G401.6 (cell line): ENCODE data around the gene ZFYVE21.

Experiments used
- FAIRE-seq: peaks from 2 replicates; lab custom pipeline; 2012; peaks lifted over from hg19 to GRCh38; lab: Jason Lieb, UNC

Gene ZFYVE21

GRCh38 chr14:103692159-103692558 is 23.5 kb upstream of the ZFYVE21 start:
- FAIRE-seq: no peak

- no peak for FAIRE-seq
These were observed 22.7 kb upstream of the ZFYVE21 start for GRCh38 chr14:103692871-103693270.

DNA sequence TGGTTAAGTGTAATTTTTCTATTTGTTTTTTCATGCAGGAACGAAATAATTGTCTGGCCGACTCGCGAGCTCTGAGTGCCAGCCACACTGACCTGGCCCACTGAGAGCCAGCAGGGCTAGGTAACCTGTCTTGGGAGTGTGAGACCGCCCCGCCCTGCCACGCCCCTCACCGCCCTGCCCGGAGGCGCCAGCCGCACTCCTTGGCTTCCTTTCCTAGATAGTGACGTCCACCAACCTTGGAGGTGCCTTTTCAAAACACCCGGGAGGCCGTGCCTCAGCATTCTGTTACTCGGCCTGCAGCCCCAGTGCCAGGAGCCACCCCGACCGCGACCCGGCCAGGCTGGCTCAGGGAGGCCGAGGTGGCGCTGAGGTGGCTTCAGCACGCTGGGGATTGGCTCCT is 22.1 kb upstream of the ZFYVE21 start:
- FAIRE-seq: no peak

DNA sequence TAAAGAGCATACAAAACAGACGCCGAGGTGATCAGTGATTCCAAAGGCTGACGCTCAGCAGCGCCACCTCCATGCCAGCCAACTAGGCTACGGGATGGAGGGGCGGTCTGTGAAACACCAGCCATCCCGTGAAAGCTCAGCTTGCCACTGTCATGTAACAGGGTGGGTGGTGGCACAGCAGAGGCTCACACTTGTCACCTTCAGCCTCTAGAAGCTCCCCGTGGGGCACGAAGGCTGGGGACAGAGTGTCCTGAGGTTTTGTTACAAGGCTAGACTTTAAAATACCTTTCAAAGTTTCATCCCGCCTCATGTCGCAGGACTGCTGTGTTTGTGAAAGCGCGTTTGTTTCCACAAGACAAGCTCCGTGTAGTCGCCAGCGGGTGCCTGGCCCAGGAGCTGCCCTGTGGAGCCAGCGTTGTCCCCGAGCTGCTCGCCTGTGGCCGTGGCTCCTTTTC is 21.0 kb upstream of the ZFYVE21 start:
- no peak for FAIRE-seq

GRCh38 chr14:103695296-103696069 is 20.1 kb upstream of the ZFYVE21 start:
- no peak for FAIRE-seq

GRCh38 chr14:103696070-103696402 is 19.6 kb upstream of the ZFYVE21 start:
- FAIRE-seq: no peak

- peak; percentile 6 for FAIRE-seq
These were observed 19.0 kb upstream of the ZFYVE21 start for GRCh38 chr14:103696466-103697071.

- no peak for FAIRE-seq
These were observed 18.4 kb upstream of the ZFYVE21 start for GRCh38 chr14:103697206-103697602.

GRCh38 chr14:103697603-103698379 is 17.8 kb upstream of the ZFYVE21 start:
- FAIRE-seq: no peak

DNA sequence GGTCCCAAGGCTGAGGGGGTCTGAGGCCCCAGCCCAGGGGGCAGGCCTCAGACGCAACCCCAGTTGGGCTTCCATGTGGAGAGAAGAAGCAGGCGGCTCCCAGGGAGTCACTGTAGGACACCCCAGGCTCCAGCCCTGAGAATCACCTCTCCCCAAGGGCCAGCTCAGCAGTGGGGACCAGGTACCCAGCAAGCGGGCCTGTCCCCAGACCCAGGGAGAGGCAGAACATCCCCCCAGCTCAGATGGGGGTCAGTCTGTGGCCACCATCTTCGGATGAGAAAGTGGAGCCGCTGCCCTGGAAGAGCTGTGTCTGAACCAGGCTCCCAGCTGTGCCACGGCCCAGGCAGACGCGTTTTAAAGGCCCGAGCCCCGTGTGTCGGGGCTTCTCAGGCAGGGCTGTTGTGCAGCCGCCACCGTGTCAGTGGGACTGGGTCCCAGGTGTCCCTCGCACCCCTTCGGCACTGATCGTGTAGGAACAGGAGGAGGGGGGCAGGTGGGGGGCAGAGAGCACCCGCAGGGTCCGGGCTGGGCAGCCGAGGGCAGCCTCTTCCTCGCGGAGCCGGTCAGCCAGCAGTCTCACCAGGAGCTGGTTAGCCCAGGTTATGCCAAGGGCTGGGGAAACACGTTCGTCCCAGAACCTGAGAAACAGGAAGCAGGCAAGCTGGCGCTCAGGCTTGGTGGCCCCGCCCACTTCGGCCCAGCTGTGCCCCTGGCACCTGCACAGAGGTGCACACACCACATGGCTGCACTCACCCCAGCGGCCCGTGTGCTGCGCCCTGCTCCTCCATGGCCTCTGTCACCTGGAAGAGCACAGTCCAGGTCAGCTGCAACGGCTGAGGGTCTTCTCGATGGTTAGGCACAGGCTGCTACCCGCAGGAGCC is 17.0 kb upstream of the ZFYVE21 start:
- FAIRE-seq: no peak

DNA sequence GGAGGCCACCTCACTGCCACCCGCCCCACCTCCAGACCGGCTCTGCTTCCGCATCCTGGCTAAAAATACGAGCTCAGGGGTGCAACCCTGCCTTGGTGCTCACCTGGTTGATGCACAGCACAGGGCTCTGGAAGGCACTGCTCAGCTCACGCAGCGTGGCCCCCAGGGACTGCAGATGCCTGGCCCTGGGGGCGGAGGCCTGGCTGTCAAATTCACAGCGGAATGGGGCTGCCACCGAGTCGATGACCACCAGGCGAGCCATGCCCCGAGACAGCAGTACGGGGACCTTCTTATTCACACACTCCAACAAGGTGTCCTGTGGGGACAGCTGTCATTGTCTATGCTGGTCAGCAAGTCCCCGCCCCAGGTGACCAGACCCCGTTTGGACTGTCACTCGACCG is 16.3 kb upstream of the ZFYVE21 start:
- no peak for FAIRE-seq

DNA sequence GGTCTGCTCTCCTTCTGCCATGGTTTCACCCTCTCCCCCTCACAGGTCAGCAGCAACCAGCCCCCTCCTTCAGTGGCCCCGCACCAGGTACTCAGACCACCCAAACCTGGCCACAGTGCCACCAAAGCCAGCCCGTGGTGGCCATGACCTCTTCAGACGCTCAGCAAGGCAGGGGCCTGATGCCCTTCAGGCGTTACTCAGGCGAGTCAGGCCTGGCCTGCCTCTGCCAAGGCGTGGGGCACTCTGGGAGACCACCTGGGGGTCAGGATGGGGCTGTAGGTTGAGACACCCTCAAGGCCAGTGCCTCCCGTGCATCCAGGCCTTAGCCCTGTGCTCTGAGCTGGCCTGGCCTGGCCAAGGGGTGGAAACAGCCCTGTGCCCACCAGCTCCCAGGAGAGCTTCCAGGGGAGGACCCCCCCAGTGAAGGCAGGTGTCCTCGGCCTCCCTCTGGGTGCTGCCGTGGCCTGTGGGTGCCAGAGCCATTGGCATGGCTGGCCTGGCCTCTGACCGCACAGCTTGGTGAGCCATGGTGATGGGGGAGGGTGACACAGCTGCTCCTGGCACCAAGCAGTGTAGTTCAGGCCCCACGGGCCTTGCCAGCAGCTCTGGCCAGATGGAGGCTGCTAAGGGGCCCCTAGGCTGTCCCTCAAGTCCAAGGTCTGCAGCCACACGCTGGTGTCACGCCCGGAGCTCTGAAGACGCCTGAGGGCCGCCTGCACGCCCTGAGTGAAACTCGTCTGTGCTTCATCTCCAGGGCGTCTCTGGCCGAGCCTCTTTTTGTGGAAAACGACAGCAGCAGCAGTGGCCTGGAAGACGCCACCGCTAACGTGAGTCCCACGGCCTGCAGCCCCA is 15.5 kb upstream of the ZFYVE21 start:
- no peak for FAIRE-seq

DNA sequence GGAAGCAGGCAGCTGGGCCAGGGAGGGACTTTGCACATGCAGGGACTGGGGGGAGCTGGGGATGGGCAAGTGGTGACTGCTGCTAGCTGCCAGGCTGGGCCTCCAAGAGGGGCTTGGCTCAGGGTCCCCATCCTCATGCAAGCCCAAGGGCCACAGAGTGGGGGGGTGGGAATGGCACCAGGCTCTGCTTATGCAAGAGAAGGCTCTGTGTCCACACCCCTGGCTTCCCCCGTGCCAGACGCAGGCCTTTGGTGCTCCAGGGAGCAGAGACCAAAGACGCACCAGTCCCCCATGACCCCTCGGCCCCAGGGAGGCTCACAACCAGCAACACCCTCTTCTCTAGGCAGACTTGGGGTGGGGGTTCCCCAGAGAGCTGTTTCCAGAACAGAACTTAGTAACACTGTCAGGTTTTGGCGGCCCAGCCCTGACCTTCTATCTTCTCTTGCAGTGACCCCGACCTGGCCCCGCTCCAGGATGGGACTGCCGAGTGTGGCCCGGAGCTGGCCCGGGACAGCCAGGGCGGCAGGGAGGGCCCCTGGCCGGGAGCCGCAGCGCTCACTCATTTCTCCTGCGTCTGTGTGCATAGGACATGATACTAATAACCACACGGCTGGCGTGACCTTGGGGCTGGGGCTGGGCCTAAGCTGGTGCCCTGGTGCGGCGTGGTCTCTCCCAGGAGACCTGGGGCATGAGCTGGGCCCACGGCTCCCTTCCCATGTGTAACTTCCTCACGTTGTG is 14.7 kb upstream of the ZFYVE21 start:
- FAIRE-seq: no peak

DNA sequence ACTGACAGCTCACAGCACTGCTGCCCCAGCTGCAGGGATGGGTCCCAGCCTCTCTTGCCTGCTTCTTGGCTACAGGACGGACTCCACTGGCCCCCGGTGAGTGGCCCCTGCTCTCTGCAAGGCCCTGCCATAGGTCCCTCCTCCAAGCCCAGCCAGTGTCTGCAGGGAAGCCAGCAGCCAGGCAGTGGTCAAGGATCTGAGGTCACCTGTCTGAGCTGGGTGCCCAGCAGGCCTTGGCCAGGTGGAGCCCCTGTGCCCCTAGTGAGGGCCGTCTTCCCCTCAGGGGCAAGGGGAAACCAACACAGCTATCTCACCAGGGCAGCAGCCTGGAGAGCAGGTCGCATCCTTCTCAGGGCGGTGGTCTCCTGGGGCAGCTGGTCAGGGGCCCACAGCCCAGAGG is 13.5 kb upstream of the ZFYVE21 start:
- FAIRE-seq: no peak

- FAIRE-seq: no peak
These were observed 12.8 kb upstream of the ZFYVE21 start for GRCh38 chr14:103702497-103703432.

DNA sequence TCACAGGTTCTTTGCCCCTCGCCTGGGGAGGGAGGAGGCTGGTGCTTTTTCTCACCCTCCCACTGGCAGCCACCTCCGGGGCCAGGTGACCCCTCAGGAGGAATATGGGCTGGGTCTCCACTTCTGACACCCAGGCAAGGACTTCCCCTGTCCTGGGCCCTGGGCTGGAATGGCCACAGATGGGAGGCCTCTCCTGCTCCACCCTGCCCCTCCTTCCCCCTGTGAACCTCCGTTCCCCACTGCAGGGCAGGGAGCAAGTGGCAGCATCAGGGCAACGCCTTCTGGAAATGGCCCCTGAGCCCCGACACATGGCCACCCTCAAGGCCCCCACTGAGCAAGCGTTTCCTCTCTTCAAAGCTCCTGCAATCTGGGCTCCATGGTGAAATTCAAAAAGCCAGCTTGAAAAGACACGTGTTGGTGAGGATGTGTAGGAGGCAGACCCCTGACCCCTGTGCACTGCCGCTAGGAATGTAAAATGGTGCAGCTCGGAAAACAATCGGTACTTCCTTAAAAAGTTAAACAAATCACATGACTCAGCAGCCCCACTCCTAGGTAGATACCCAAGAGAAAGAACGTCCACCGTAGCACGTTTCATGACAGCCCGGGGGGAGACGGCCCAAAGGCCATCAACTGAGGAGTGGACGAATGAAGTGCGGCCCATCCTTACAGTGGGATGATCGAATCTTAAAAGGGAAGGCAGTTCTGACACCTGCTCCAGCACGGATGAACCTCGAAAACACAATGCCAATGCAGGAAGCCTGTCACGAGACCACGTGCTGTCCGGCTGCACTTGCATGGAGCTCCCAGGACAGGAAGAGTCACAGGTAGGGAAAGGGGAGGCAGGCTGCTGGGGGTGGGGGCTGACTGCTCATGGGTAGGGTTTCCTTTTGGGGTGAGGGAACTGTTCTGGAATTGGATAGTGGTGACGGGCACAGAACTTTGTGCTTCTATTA is 11.9 kb upstream of the ZFYVE21 start:
- FAIRE-seq: no peak

DNA sequence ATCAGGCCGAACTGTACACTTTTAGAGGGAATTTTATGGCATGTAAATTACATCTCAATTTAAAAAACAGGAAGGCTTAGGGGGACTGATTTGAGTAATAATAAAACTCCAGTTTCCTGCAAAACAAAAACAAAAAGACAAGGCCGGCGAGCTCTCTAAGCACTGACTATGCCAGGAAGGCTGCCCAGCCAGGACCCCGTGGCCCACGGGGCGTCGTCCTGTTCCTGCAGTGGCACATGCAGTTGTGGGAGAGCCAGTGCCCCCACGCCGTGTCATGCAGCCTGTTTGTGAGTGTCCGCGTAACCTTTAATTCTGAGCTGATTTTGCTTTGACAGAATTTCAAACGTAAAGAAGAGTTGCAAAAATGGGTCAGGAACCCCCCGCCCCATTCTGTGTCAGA is 10.9 kb upstream of the ZFYVE21 start:
- no peak for FAIRE-seq

DNA sequence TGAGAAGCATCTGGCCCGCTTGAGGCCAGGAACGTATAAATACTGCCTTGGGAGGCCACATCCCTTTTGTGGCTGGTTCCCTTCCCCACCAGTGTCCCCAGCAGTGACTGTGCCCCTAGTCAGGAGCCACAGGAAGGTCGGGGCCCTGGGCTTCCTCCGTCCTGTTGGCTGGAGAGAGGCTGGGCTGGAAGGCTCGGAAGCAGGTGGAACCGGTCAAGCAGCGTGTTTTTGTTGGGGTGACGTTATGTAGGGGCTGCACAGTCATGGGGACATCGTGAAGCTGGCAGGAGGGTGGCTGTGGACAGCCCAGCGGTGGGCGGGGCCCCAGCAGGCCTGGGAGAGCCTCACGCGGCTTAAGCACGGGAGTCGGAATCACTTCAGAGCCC is 10.5 kb upstream of the ZFYVE21 start:
- FAIRE-seq: no peak
